Hepatocyte (in vitro differentiated cells): ENCODE data around the gene GUCA1A.

ENCODE experiments used
- EZH2 ChIP-seq: fragments of 200-600 bp; sonication (generic); IDR thresholded peaks from 2 replicates; pipeline ENCODE4 v1.6.1; 2016; ENCODE audit warnings: antibody characterized with exemption, mild to moderate bottlenecking, borderline replicate concordance
- EZH2phosphoT487 ChIP-seq: fragments of 200-600 bp; sonication (generic); IDR thresholded peaks from one replicate; pipeline ENCODE4 v1.6.1; 2018; ENCODE audit warnings: antibody characterized with exemption, mild to moderate bottlenecking, low read depth, moderate library complexity; ENCODE audit not compliant: unreplicated experiment, severe bottlenecking
- TF ChIP-seq, protein P1 (sequence below): fragments of 200-600 bp; sonication (generic); IDR thresholded peaks from 2 replicates; pipeline ENCODE4 v1.5.1; 2016; ENCODE audit warnings: antibody characterized with exemption, mild to moderate bottlenecking; ENCODE audit not compliant: poor library complexity

DNA sequence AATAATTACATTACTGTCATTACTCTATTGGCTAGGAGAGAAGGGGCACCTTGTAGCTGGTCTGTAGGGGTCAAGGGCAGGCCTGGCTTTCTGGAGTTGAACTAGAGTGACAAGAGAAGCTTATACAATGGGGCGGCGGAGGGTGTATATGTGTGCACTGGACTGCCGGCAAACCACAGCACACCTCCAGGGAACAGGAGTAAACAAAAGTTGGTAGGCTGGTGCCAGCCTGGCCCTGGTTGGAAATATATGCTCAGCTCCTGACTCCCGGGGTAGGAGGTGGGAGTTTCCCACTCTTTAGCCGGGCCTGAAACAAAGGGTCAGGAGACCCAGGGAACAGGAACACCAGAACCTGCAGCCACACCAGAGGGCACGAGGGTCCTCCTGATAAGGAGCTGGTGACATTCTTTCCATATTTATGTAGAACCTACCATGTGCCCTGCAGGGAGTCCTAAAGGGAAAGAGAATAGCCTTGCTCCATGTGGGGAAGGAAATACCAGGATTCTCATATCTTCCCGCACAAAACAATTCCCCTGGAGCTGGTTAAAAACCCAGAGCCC lies 35.9 kb upstream of the GUCA1A start:
- TF ChIP-seq, protein P1, sequence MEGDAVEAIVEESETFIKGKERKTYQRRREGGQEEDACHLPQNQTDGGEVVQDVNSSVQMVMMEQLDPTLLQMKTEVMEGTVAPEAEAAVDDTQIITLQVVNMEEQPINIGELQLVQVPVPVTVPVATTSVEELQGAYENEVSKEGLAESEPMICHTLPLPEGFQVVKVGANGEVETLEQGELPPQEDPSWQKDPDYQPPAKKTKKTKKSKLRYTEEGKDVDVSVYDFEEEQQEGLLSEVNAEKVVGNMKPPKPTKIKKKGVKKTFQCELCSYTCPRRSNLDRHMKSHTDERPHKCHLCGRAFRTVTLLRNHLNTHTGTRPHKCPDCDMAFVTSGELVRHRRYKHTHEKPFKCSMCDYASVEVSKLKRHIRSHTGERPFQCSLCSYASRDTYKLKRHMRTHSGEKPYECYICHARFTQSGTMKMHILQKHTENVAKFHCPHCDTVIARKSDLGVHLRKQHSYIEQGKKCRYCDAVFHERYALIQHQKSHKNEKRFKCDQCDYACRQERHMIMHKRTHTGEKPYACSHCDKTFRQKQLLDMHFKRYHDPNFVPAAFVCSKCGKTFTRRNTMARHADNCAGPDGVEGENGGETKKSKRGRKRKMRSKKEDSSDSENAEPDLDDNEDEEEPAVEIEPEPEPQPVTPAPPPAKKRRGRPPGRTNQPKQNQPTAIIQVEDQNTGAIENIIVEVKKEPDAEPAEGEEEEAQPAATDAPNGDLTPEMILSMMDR: no peak
- TF ChIP-seq EZH2phosphoT487 (no peak), EZH2 (no peak)
